HepG2 (cell line): ENCODE results near the gene PPP6R2. TPM values are rescaled to one million over a fixed set of nuclear protein-coding genes. Genes with fewer than 3 reads are reported as not detected.

Source experiments
- CSRNP1 ChIP-seq: sonication (generic); formaldehyde crosslinking; IDR thresholded peaks from 2 replicates; pipeline ENCODE4 v1.8.1; 2023; ENCODE audit warnings: mild to moderate bottlenecking, missing genetic modification reagents
- SMC3 ChIP-seq: IDR thresholded peaks from 2 replicates; pipeline ENCODE4 v1.6.1; 2011; ENCODE audit warnings: low read length, improper control_type of control experiment
- STAG1 ChIP-seq: sonication (generic); formaldehyde crosslinking; IDR thresholded peaks from 2 replicates; pipeline ENCODE4 v1.4.0; 2020; ENCODE audit warnings: missing genetic modification reagents
- THAP8 ChIP-seq: sonication (generic); formaldehyde crosslinking; IDR thresholded peaks from 2 replicates; pipeline ENCODE4 v1.5.1; 2020; ENCODE audit warnings: missing genetic modification reagents, mild to moderate bottlenecking, borderline replicate concordance
- ZFX ChIP-seq: sonication (generic); formaldehyde crosslinking; IDR thresholded peaks from 2 replicates; pipeline ENCODE4 v1.4.0; 2020; ENCODE audit warnings: mild to moderate bottlenecking, low read depth, missing genetic modification reagents, moderate library complexity
- ZKSCAN1 ChIP-seq: fragments of 150-350 bp; IDR thresholded peaks from 2 replicates; pipeline ENCODE4 v1.6.1; 2014; ENCODE audit warnings: low read length
- ZNF558 ChIP-seq: sonication (generic); formaldehyde crosslinking; IDR thresholded peaks from 2 replicates; pipeline ENCODE4 v1.9.0; 2022; ENCODE audit warnings: mild to moderate bottlenecking, missing genetic modification reagents, borderline replicate concordance
- polyA plus RNA-seq, 8 experiments: library from polyadenylated mRNA; depleted of rRNA in 3 of 8; stranded (reverse) in 7 of 8; unstranded in 1 of 8; fragments of >200 nt; fragmentation: Illumina TruSeq in 4 of 8; extraction: Trizol in 4 of 8; gene quantifications; 2 replicates each; pipeline versions ENCODE4 v1.2.1 to v1.2.3, GENCODE V29; 2011 to 2016; ENCODE audit warnings: low read depth in 4 of 8, missing spikeins in 1 of 8, mixed read lengths in 1 of 8; ENCODE audit not compliant: insufficient read depth in 1 of 8
- total RNA-seq, 5 experiments: library from RNA; depleted of rRNA; stranded (reverse); fragments of >200 nt; fragmentation: Illumina TruSeq; extraction: Trizol; gene quantifications; 2 replicates each; pipeline ENCODE4 v1.2.3, GENCODE V29; 2016; ENCODE audit warnings: low read depth in 1 of 5
- TF ChIP-seq, protein P1 (sequence below), 2 experiments: sonication (generic) in 1 of 2; formaldehyde crosslinking in 1 of 2; IDR thresholded peaks; 2 replicates each; pipeline versions ENCODE4 v1.4.0 to v1.6.1; 2018 to 2020; ENCODE audit warnings: missing genetic modification reagents in 2 of 2, borderline replicate concordance in 1 of 2, low read depth in 1 of 2, mild to moderate bottlenecking in 1 of 2, missing biosample characterization in 1 of 2

Gene PPP6R2
- total and polyA plus RNA-seq, 2 of the 13 experiments (the other 11 are each of a cell fraction or from before 2014, with no cell fraction given), result 55.0 to 102 TPM

DNA sequence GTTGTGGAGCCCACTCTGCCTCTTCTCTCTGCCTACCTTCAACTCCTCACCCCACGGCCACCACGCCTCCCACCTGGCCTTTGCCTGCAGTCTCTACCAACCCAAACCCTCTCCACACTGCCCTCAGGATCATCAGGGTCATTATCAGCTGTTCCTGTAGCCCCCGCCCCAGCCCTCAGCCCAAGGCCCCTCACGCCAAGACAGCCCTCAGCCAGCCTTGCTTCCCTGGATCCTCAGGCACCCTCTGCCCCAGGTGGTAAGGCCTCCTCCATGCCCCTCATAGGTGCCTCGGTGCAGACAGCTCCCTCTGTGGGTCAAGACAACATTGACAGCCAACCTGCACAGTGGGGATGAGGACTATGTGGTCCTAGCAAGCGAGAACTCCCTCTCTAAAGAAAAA lies 130.0 kb downstream of the PPP6R2 start (continued):
- TF ChIP-seq CSRNP1 (CRISPR knock-in tag), result 0 out of 2 replicates have a peak, but pooled peaks have one; percentile 1
- TF ChIP-seq ZNF558, result no peak
- TF ChIP-seq ZFX, result peak; percentile 18; the same call in 1 of the 2 replicates
- TF ChIP-seq THAP8 (CRISPR knock-in tag), result no peak
- TF ChIP-seq STAG1 (CRISPR knock-in tag), result peak; percentile 44
- TF ChIP-seq, protein P1, sequence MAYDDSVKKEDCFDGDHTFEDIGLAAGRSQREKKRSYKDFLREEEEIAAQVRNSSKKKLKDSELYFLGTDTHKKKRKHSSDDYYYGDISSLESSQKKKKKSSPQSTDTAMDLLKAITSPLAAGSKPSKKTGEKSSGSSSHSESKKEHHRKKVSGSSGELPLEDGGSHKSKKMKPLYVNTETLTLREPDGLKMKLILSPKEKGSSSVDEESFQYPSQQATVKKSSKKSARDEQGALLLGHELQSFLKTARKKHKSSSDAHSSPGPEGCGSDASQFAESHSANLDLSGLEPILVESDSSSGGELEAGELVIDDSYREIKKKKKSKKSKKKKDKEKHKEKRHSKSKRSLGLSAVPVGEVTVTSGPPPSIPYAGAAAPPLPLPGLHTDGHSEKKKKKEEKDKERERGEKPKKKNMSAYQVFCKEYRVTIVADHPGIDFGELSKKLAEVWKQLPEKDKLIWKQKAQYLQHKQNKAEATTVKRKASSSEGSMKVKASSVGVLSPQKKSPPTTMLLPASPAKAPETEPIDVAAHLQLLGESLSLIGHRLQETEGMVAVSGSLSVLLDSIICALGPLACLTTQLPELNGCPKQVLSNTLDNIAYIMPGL (CRISPR knock-in tag; IDR thresholded peaks at IDR 0.05; ENCODE audit: borderline replicate concordance in 1 of 2, low read depth in 1 of 2), result peak in 1 of 2 experiments; percentile 21; a peak in 1 of 4 replicates
- TF ChIP-seq ZKSCAN1, result peak; percentile 73
- 0 out of 2 replicates have a peak, but pooled peaks have one; percentile 16 for TF ChIP-seq SMC3
- TF ChIP-seq, all 625 proteins: peak for 9
